IMR-90 (cell line): Measurements from ENCODE around the gene MAGI2. TPM values are rescaled to one million over a fixed set of nuclear protein-coding genes. Genes with fewer than 3 reads are reported as not detected.
A peak's percentile ranks its signal among the peaks of the same experiment; 100 is the strongest.

Experiments
- ATAC-seq: fragments of 200-7000 bp; cut with Tn5 transposase; 2 replicates; pipeline ENCODE4 v1.9.1; 2020; ENCODE audit warnings: low read depth, mild to moderate bottlenecking, moderate library complexity
- BruUV-seq: library from RNA; stranded (reverse); fragments of 400-500 nt; replicated peaks from 2 replicates; lab custom pipeline; 2021; lab: Mats Ljungman, UMichigan
- CTCF ChIA-PET: fragments of 300-600 bp; formaldehyde crosslinking; extraction: SDS; loops from one replicate; lab custom pipeline; 2021; ENCODE audit warnings: antibody characterized with exemption; lab: Yijun Ruan, JAX
- POLR2A ChIA-PET: fragments of 300-600 bp; sonication (Branson Sonifier 250); formaldehyde crosslinking; loops from one replicate; lab custom pipeline; 2022; ENCODE audit warnings: antibody characterized with exemption; ENCODE audit not compliant: unreplicated experiment; lab: Charles Lee
- DNase-seq: peaks from one replicate; pipeline ENCODE4 v3.0.0; 2013
- H2AFZ ChIP-seq: replicated peaks from 2 replicates; pipeline ENCODE3; 2013; ENCODE audit warnings: low read length, mild to moderate bottlenecking; ENCODE audit not compliant: poor library complexity
- H2AK5ac ChIP-seq: 2 replicates; pipeline ENCODE4 v1.6.1; 2013; ENCODE audit warnings: low read depth, low read length, inconsistent platforms
- H2AK9ac ChIP-seq: replicated peaks from 2 replicates; pipeline ENCODE3; 2013; ENCODE audit warnings: mild to moderate bottlenecking, low read depth, low read length, moderate library complexity; ENCODE audit not compliant: poor library complexity
- H2BK120ac ChIP-seq: 2 replicates; pipeline ENCODE4 v1.6.1; 2013; ENCODE audit warnings: low read depth, low read length, inconsistent platforms
- H2BK15ac ChIP-seq: 3 replicates; pipeline ENCODE4 v1.6.1; 2013; ENCODE audit warnings: low read depth, low read length, inconsistent platforms
- H2BK20ac ChIP-seq: 2 replicates; pipeline ENCODE4 v1.6.1; 2013; ENCODE audit warnings: low read depth, mild to moderate bottlenecking, inconsistent platforms, low read length, moderate library complexity
- H2BK5ac ChIP-seq: 2 replicates; pipeline ENCODE4 v1.6.1; 2013; ENCODE audit warnings: mild to moderate bottlenecking, low read depth, low read length, inconsistent platforms; ENCODE audit not compliant: poor library complexity, severe bottlenecking
- H3K14ac ChIP-seq: replicated peaks from 2 replicates; pipeline ENCODE4 v1.6.1; 2013; ENCODE audit warnings: low read depth, low read length, inconsistent platforms
- H3K18ac ChIP-seq: 2 replicates; pipeline ENCODE4 v1.6.1; 2013; ENCODE audit warnings: low read depth, low read length, control low read depth
- H3K23ac ChIP-seq: 2 replicates; pipeline ENCODE4 v1.6.1; 2013; ENCODE audit warnings: low read depth, low read length, inconsistent platforms
- H3K27ac ChIP-seq: 2 replicates; pipeline ENCODE4 v1.5.1; 2013; ENCODE audit warnings: mild to moderate bottlenecking, control low read depth, low read length; ENCODE audit not compliant: insufficient read depth
- H3K27me3 ChIP-seq: 2 replicates; pipeline ENCODE4 v1.6.1; 2013; ENCODE audit warnings: low read length; ENCODE audit not compliant: control insufficient read depth, insufficient read depth
- H3K36me3 ChIP-seq: 2 replicates; pipeline ENCODE4 v1.6.1; 2013; ENCODE audit warnings: low read length, mixed read lengths; ENCODE audit not compliant: control insufficient read depth, insufficient read depth
- H3K4ac ChIP-seq: 2 replicates; pipeline ENCODE4 v1.6.1; 2013; ENCODE audit warnings: low read depth, low read length, inconsistent platforms
- H3K4me1 ChIP-seq: 2 replicates; pipeline ENCODE4 v1.6.1; 2013; ENCODE audit warnings: low read length, mixed read lengths; ENCODE audit not compliant: control insufficient read depth, insufficient read depth
- H3K4me2 ChIP-seq: 2 replicates; pipeline ENCODE4 v1.6.1; 2013; ENCODE audit warnings: low read depth, mild to moderate bottlenecking, control low read depth, low read length, moderate library complexity
- H3K4me3 ChIP-seq: 2 replicates; pipeline ENCODE4 v1.5.1; 2013; ENCODE audit warnings: low read depth, mild to moderate bottlenecking, control low read depth, low read length, moderate library complexity; ENCODE audit not compliant: insufficient read depth
- H3K56ac ChIP-seq: 2 replicates; pipeline ENCODE4 v1.6.1; 2013; ENCODE audit warnings: low read length, inconsistent platforms; ENCODE audit not compliant: insufficient read depth; ENCODE audit errors: extremely low read depth
- H3K79me1 ChIP-seq, 2 experiments: 2 replicates each; pipeline ENCODE4 v1.6.1; 2013; ENCODE audit warnings: low read length in 2 of 2, inconsistent platforms in 1 of 2, low read depth in 1 of 2
- H3K9ac ChIP-seq: 2 replicates; pipeline ENCODE4 v1.6.1; 2013; ENCODE audit warnings: low read depth, low read length, control low read depth
- H3K9me1 ChIP-seq: 2 replicates; pipeline ENCODE4 v1.6.1; 2013; ENCODE audit warnings: low read length, inconsistent platforms; ENCODE audit not compliant: insufficient read depth
- H3K9me3 ChIP-seq: 2 replicates; pipeline ENCODE4 v1.6.1; 2013; ENCODE audit warnings: low read length; ENCODE audit not compliant: control insufficient read depth, insufficient read depth
- H4K20me1 ChIP-seq: 2 replicates; pipeline ENCODE4 v1.6.1; 2013; ENCODE audit warnings: low read length, inconsistent platforms; ENCODE audit not compliant: insufficient read depth
- H4K5ac ChIP-seq: 2 replicates; pipeline ENCODE4 v1.6.1; 2013; ENCODE audit warnings: mild to moderate bottlenecking, low read depth, low read length, control low read depth
- H4K8ac ChIP-seq, 2 experiments: 2 replicates each; pipeline ENCODE4 v1.6.1; 2013; ENCODE audit warnings: low read depth in 2 of 2, low read length in 2 of 2, control low read depth in 1 of 2, inconsistent platforms in 1 of 2
- H4K91ac ChIP-seq: 2 replicates; pipeline ENCODE4 v1.6.1; 2013; ENCODE audit warnings: low read depth, low read length, inconsistent platforms; ENCODE audit not compliant: insufficient read depth
- CHD1 ChIP-seq: IDR thresholded peaks from 2 replicates; pipeline ENCODE4 v1.6.1; 2012; ENCODE audit warnings: low read depth, low read length, improper control_type of control experiment
- FOS ChIP-seq: fragments of 150-350 bp; IDR thresholded peaks from 2 replicates; pipeline ENCODE4 v1.6.1; 2016; ENCODE audit warnings: low read depth, low read length
- MAFK ChIP-seq: IDR thresholded peaks from 2 replicates; pipeline ENCODE4 v1.6.1; 2012; ENCODE audit warnings: low read depth, low read length, improper control_type of control experiment
- POLR2A ChIP-seq: IDR thresholded peaks from 2 replicates; pipeline ENCODE4 v1.6.1; 2012; ENCODE audit warnings: mild to moderate bottlenecking, low read depth, low read length
- WGBS, 2 experiments: methylation state at CpG; one replicate each; pipeline versions ENCODE4 v1.1.5 to v1.1.7; 2013; ENCODE audit warnings: missing lambda C conversion rate in 2 of 2; ENCODE audit not compliant: insufficient read length in 1 of 2; ENCODE audit errors: extremely low coverage in 2 of 2; 5-methylcytosine and 5-hydroxymethylcytosine counted together
- dilution Hi-C: fragments of 300-500 bp; cut with HindIII; formaldehyde crosslinking; loops from one replicate; pipeline ENCODE4 v1.14.3; 2018; ENCODE audit warnings: low sequenced_read_pairs; ENCODE audit not compliant: unreplicated experiment
- in situ Hi-C: fragments of 300-500 bp; cut with MboI; formaldehyde crosslinking; loops from 3 replicates; pipeline ENCODE4 v1.14.3; 2019; ENCODE audit warnings: low sequenced_read_pairs, inconsistent platforms, mixed read lengths
- intact Hi-C: fragments of 100-400 bp; cut with micrococcal nuclease; formaldehyde crosslinking; loops from 2 replicates; pipeline ENCODE4 v1.10.0; 2022
- polyA plus RNA-seq, 3 experiments: library from polyadenylated mRNA; depleted of rRNA; stranded (reverse); fragments of >200 nt; gene quantifications; 2 replicates each; pipeline ENCODE4 v1.2.3, GENCODE V29; 2012; ENCODE audit warnings: low replicate concordance in 1 of 3
- total RNA-seq: library from RNA; depleted of rRNA; stranded (reverse); fragments of >200 nt; gene quantifications from 2 replicates; pipeline ENCODE4 v1.2.3, GENCODE V29; 2012

Gene MAGI2
- total and polyA plus RNA-seq, 2 of the 4 experiments (the other 2 are of a cell fraction), result 2.5 to 17.9 TPM

- Histone ChIP-seq H3K23ac (no peak overlapping the region), H3K9me3 (no peaks in the 10 kb centered on the region), H3K27ac (no peak overlapping the region), H2BK15ac (no peak overlapping the region), H3K14ac (no peak overlapping the region), H2BK20ac (no peak overlapping the region), H3K9ac (no peak overlapping the region), H2AK9ac (no peak overlapping the region), H4K5ac (no peak overlapping the region), H2AFZ (no peak overlapping the region), H3K27me3 (no peaks in the 10 kb centered on the region), H3K4me1 (0 out of 2 replicates have a peak, but pooled peaks cover 1% of the 10 kb centered on the region), H3K9me1 (peaks cover 2% of the 10 kb centered on the region), H3K4ac (no peak overlapping the region), H4K20me1 (no peaks in the 10 kb centered on the region), H2BK120ac (peak overlapping the region; percentile 3; the same call in 1 of the 2 replicates), H4K8ac (no peak overlapping the region; a peak in 1 of 4 replicates), H3K4me3 (no peak overlapping the region), H3K4me2 (no peak overlapping the region), H3K36me3 (no peaks in the 10 kb centered on the region), H2AK5ac (no peak overlapping the region), H4K91ac (no peak overlapping the region), H3K18ac (no peak overlapping the region), H3K56ac (no peak overlapping the region), H2BK5ac (no peak overlapping the region), H3K79me1 (peaks cover 6 to 11% of the 10 kb centered on the region in 2 experiments; a peak in 3 of 4 replicates)
- in situ Hi-C loops, result no loop called here
- peak; percentile 22; the same call in 1 of the 2 replicates for TF ChIP-seq MAFK
- no peak for TF ChIP-seq CHD1
- TF ChIP-seq FOS, result 0 out of 2 replicates have a peak, but pooled peaks have one; percentile 8
- no peak for TF ChIP-seq POLR2A
- intact Hi-C loops, result no loop called here
- ATAC-seq (peak; percentile 65), DNase-seq (peak; percentile 73)
- CTCF ChIA-PET, result interaction anchor here (1.2 kb wide), 1 partner anchor 19 kb away, joined by 3 read pairs; no protein-coding TSS in a partner anchor
- dilution Hi-C loops, result no loop called here
- BruUV-seq, result no TSS peak
- WGBS, 2 experiments, result no CpG with 5 or more reads among the region's 3 CpGs
- POLR2A ChIA-PET, result no interaction called here
These were observed 315.5 kb downstream of the MAGI2 start for GRCh38 chr7:79137942-79138341.
